ENCODE measurements around the gene DSCAML1. TPM values are rescaled to one million over a fixed set of nuclear protein-coding genes. Genes with fewer than 3 reads are reported as not detected.

Gene DSCAML1
- total RNA-seq, 1 experiment from 2014 or later: not detected

DNA sequence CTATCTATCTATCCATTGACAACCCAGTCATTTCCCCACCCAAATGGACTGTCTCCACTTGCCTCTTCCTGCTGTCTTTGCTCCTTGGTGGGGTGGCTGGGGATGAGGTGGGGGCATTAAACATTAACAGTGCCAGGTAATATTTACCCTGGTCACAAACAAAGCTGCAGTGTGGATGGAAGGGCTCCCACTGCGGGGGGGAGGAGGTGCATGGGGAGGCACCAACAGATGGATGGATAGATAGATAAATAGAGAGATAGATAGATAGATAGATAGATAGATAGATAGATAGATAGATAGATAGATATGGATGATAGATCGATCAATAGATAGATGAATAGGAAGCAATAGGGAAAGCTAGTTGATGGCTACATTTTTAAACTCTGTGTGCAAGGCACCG is 29.8 kb upstream of the DSCAML1 start:
- Histone ChIP-seq H4K20me1 (ENCODE audit: insufficient read depth) (no peaks in the 10 kb centered on the region), H2AFZ (ENCODE audit: low read depth, low read length, poor library complexity, severe bottlenecking) (no peak overlapping the region), H3K9ac (ENCODE audit: low read length) (no peak overlapping the region), H3K79me2 (ENCODE audit: insufficient read depth, low read length) (no peaks in the 10 kb centered on the region), H3K9me3 (ENCODE audit: control insufficient read depth in 1 of 2, insufficient read depth in 1 of 2, low read depth in 1 of 2, low read length in 2 of 2) (no peaks in the 10 kb centered on the region), H3K27ac (ENCODE audit: low read depth, low read length) (no peak overlapping the region), H3K4me3 (replicated peaks in 1 of 2; ENCODE audit: low read depth in 1 of 2, low read length in 2 of 2) (no peak overlapping the region), H3K27me3 (ENCODE audit: insufficient read depth, low read length) (no peaks in the 10 kb centered on the region), H3K36me3 (ENCODE audit: control insufficient read depth in 1 of 2, insufficient read depth in 2 of 2, low read length in 2 of 2) (no peaks in the 10 kb centered on the region), H3K9me2 (ENCODE audit: insufficient read depth) (no peaks in the 10 kb centered on the region), H3K4me1 (ENCODE audit: control insufficient read depth in 1 of 2, insufficient read depth in 2 of 2, low read length in 2 of 2) (peaks cover 7 to 19% of the 10 kb centered on the region in 2 experiments; a peak in 3 of 4 replicates), H3K4me2 (ENCODE audit: low read length) (no peak overlapping the region)
- ATAC-seq: no peak
- no TSS peak for BruUV-seq (replicated peaks)
- ChIA-PET RAD21 (ENCODE audit: low non-redundant PET in 1 of 2, low total read pairs in 2 of 2, uncharacterized antibody in 2 of 2, unreplicated experiment in 2 of 2) (no interaction called here), POLR2A (no interaction called here), CTCF (interaction anchor here (1.4 to 2.5 kb wide), 2 partner anchors 9 to 120 kb away, joined by 3 to 9 read pairs; no protein-coding TSS in a partner anchor)
- no peak for TF ChIP-seq TCF7L2 (IDR thresholded peaks at IDR 0.05; ENCODE audit: borderline replicate concordance, extremely low read depth, insufficient read depth, insufficient read length)
- no peak for TF ChIP-seq CEBPB (IDR thresholded peaks at IDR 0.05; ENCODE audit: low read depth)
- TF ChIP-seq FOSL1 (IDR thresholded peaks at IDR 0.05; ENCODE audit: low read depth): no peak
- no peak for TF ChIP-seq REST (IDR thresholded peaks at IDR 0.05; ENCODE audit: low read depth)
- no peak for TF ChIP-seq POLR2A (IDR thresholded peaks at IDR 0.05; ENCODE audit: borderline replicate concordance, extremely low read depth, insufficient read depth, insufficient read length)
- TF ChIP-seq, protein P1, sequence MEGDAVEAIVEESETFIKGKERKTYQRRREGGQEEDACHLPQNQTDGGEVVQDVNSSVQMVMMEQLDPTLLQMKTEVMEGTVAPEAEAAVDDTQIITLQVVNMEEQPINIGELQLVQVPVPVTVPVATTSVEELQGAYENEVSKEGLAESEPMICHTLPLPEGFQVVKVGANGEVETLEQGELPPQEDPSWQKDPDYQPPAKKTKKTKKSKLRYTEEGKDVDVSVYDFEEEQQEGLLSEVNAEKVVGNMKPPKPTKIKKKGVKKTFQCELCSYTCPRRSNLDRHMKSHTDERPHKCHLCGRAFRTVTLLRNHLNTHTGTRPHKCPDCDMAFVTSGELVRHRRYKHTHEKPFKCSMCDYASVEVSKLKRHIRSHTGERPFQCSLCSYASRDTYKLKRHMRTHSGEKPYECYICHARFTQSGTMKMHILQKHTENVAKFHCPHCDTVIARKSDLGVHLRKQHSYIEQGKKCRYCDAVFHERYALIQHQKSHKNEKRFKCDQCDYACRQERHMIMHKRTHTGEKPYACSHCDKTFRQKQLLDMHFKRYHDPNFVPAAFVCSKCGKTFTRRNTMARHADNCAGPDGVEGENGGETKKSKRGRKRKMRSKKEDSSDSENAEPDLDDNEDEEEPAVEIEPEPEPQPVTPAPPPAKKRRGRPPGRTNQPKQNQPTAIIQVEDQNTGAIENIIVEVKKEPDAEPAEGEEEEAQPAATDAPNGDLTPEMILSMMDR (IDR thresholded peaks at IDR 0.05 in 2 of 3, conservative IDR thresholded peaks at IDR 0.05 in 1 of 3; ENCODE audit: borderline replicate concordance in 1 of 3, insufficient read depth in 1 of 3, low read depth in 2 of 3, low read length in 2 of 3): no peak
- no peak for TF ChIP-seq MAX (IDR thresholded peaks at IDR 0.05)
- TF ChIP-seq YY1 (IDR thresholded peaks at IDR 0.05; ENCODE audit: extremely low read depth, insufficient replicate concordance, low read depth, low read length): no peak
- no peak for TF ChIP-seq JUND (IDR thresholded peaks at IDR 0.05)
- no peak for TF ChIP-seq SP1 (IDR thresholded peaks at IDR 0.05; ENCODE audit: low read depth)
- TF ChIP-seq SRF (IDR thresholded peaks at IDR 0.05; ENCODE audit: low read depth): no peak
- TF ChIP-seq ZNF274 (IDR thresholded peaks at IDR 0.05; ENCODE audit: low read depth, low read length): no peak
- TF ChIP-seq ELF1 (IDR thresholded peaks at IDR 0.05; ENCODE audit: borderline replicate concordance, low read depth): no peak
- no peak for TF ChIP-seq EZH2phosphoT487 (IDR thresholded peaks at IDR 0.05; ENCODE audit: borderline replicate concordance)
- TF ChIP-seq EZH2 (IDR thresholded peaks at IDR 0.05): no peak
- no peak for TF ChIP-seq ATF3 (IDR thresholded peaks at IDR 0.05)
- no peak for TF ChIP-seq POLR2AphosphoS5 (IDR thresholded peaks at IDR 0.05; ENCODE audit: low read depth, low read length)
- no peak for DNase-seq (ENCODE audit: low read depth, low spot score)
- intact Hi-C loops (cut with micrococcal nuclease): no loop called here

Data from HCT116 (cell line).